HS-5 (cell line): ENCODE data around the gene ABCB1.
"Not testable (repeated sequence)": the region's sequence is repeated elsewhere in the genome, so short reads cannot be mapped to it uniquely, and the experiment has no call there.

Experiments used
- DNase-seq: peaks from one replicate; pipeline ENCODE4 v3.0.0-alpha.2; 2012; ENCODE audit warnings: low read depth

The ABCB1 gene

DNA sequence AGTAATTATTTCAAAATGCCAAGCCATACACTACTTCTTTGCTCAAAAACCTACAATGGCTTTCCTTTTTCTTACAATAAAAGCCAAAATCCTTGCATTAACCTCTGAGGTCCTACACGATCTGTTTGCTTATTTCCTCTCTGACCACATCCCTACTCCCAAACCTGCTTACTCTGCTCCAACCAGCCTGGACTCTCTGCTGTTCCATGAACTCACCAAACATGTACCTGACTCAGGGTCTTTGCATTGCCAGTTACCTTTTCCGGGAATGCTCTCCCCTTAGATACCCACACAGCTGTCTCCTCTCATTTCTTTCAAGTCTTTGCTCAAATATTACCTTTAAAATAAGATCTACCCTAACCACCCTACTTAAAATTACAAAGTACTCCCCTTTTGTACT, 127.5 kb downstream of the ABCB1 start:
- no peak for DNase-seq

DNA sequence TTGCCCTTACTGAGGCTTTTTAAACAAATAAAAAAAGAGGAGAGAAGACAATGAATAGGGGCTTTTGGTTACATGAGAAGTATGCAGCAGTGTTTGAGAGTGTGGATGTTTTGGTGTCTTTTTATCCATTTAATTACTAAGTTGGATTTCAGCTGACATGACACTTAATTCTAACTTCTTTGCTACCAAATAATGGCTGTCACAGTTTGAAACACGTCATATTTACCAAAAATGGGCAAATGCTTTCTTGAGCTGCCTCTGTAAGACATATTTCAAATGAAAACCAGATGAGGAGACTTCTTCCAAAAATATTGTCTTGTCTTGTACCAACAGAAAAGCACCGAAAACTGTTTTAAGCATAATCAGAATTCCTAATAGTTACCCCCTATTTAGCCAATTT, 129.2 kb downstream of the ABCB1 start:
- DNase-seq, result no peak

DNA sequence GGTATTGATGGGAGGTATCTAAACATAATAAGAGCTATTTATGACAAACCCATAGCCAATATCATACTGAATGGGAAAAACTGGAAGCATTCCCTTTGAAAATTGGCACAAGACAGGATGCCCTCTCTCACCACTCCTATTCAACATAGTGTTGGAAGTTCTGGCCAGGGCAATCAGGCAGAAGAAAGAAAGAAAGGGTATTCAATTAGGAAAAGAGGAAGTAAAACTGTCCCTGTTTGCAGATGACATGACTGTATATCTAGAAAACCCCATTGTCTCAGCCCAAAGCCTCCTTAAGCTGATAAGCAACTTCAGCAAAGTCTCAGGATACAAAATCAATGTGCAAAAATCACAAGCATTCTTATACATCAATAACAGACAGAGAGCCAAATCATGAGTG, 131.5 kb downstream of the ABCB1 start:
- DNase-seq, result not testable (repeated sequence)

DNA sequence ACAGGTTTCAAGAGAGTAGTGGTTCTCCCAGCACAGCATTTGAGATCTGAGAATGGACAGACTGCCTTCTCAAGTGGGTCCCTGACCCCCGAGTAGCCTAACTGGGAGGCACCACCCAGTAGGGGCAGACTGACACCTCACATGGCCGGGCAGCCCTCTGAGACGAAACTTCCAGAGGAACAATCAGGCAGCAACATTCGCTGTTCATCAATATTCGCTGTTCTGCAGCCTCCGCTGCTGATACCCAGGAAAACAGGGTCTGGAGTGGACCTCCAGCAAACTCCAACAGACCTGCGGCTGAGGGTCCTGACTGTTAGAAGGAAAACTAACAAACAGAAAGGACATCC, 135.2 kb downstream of the ABCB1 start:
- not testable (repeated sequence) for DNase-seq

DNA sequence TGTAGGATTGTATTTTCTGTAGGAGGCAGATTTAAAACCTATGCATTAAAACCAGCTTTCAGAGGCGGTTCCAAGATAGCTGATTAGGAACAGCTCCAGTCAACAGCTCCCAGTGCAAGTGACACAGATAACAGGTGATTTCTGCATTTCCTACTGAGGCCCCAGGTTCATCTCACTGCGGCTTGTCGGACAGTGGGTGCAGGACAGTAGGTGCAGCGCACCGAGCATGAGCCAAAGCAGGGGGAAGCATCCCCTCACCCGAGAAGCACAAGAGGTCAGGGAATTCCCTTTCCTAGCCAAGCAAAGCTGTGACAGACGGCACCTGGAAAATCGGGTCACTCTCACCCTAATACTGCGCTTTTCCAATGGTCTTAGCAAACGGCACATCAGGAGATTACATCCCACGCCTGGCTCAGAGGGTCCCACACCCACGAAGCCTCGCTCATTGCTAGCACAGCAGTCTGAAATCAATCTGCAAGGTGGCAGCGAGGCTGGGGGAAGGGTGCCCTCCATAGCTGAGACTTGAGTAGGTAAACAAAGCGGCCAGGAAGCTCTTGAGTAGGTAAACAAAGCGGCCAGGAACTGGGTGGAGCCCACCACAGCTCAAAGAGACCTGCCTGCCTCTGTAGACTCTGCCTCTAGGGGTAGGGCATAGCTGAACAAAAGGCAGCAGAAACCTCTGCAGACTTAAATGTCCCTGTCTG, 135.7 kb downstream of the ABCB1 start:
- DNase-seq, result not testable (repeated sequence)

DNA sequence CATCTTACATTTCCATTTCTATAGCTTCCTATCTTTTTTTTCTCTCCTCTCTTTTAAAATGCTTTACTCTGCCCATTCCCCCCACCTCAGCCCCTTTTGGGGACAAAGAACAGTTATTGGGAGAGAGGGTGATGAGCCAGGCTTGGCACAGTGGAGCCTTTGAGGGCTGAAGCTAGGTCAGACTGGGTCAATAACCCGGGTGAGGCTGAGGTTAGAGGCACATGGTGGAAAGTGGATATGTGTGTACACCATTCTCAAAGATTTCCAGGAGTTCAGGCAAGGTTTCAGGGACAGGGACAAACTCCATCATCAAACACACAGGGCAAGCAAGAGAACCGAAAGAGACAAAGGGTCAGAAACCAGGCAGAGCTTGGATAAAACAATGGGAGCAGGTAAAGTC, 136.7 kb downstream of the ABCB1 start:
- DNase-seq, result no peak

DNA sequence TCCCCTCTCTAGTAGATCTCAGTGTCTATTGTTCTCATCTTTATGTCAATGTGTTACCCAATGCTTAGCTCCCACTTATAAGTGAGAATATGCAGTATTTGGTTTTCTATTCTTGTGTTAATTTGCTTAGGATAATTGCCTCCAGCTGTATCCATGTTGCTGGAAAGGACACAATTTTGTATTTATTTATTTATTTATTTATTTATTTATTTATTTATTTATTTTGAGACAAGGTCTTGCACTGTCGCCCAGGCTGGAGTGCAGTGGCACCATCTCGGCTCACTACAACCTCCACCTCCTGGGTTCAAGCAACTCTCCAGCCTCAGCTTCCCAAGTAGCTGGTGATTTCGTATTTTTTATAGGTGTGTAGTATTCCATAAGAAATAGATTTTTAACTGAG, 140.2 kb downstream of the ABCB1 start:
- not testable (repeated sequence) for DNase-seq

DNA sequence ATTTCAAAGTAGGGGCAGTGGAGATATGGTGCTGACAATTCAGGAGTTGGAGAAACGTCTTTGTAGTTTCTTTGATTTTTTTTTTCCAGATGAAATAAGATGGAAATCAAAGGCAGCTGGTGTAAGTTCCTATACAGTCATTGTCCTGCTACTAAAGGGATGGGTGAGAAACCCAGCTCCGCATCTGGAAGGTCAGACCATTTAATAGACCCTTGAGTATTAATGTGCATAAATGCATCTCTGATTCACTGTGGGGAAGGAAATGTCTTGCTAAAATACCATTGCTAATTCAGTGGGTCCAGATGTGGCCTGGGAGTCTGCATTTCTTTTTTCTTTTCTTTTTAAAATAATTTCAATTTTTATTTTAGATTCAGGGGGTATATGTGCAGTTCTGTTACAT, 140.7 kb downstream of the ABCB1 start:
- DNase-seq, result no peak

DNA sequence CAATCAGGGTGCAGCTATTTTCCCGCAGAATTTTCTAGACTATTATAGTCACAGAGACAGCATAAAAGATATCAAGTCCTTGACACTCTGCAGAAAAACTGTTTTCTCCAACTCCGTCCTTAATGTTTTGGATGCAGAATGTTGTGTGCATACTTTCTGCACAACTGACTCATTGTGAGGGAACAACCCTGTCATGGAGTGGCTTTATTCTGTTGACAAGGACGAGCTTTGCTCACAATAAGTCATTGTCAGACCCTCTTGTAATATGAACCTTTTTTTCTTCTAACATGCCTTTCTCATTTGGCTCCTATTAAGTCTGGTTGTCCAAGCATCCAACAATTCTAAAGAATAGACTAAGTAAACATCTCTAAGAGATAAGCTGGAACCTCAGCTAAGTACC, 142.5 kb downstream of the ABCB1 start:
- DNase-seq, result no peak

DNA sequence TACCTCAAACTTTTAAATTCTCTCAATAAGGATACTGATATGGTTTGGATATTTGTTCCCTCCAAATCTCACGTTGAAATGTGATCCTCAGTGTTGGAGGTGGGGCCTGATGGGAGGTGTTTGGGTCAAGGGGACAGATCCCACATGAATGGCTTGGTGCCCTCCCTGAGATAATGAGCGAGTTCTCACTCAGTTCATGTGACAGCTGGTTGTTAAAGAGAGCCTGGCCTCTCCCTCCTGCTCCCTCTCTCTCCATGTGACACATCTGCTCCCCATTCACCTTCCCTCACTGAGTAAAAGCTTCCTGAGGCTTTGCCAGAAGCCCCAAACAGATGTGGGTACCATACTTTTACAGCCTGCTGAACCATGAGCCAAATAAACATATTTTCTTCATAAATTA, 144.4 kb downstream of the ABCB1 start:
- no peak for DNase-seq
